WERI-Rb-1 (cell line): ENCODE results near the gene INF2.

ENCODE experiments used
- DNase-seq: peaks from one replicate; pipeline ENCODE4 v3.0.0-alpha.2; 2020
- H3K27ac ChIP-seq: fragments of 250-450 bp; sonication (Bioruptor Pico); 2 replicates; pipeline ENCODE4 v1.5.1; 2020; ENCODE audit warnings: mild to moderate bottlenecking, moderate library complexity
- H3K27me3 ChIP-seq: fragments of 250-450 bp; sonication (Bioruptor Pico); 2 replicates; pipeline ENCODE4 v1.5.1; 2021; ENCODE audit warnings: mild to moderate bottlenecking, low read depth, moderate library complexity; ENCODE audit not compliant: insufficient read depth, severe bottlenecking
- H3K36me3 ChIP-seq: fragments of 250-450 bp; sonication (Bioruptor Pico); 2 replicates; pipeline ENCODE4 v1.5.1; 2020; ENCODE audit warnings: mild to moderate bottlenecking, moderate library complexity
- H3K4me3 ChIP-seq: 2 replicates; pipeline ENCODE4 v1.5.1; 2011; ENCODE audit warnings: low read depth, mild to moderate bottlenecking, control low read depth, low read length
- H3K9me3 ChIP-seq: fragments of 250-450 bp; sonication (Bioruptor Pico); 2 replicates; pipeline ENCODE4 v1.5.1; 2021; ENCODE audit warnings: mild to moderate bottlenecking, moderate library complexity; ENCODE audit not compliant: severe bottlenecking
- TF ChIP-seq, protein P1 (sequence below): IDR thresholded peaks from 2 replicates; pipeline ENCODE4 v1.5.1; 2011; ENCODE audit warnings: low read depth, mild to moderate bottlenecking, control low read depth, inconsistent platforms, low read length

INF2 gene

DNA sequence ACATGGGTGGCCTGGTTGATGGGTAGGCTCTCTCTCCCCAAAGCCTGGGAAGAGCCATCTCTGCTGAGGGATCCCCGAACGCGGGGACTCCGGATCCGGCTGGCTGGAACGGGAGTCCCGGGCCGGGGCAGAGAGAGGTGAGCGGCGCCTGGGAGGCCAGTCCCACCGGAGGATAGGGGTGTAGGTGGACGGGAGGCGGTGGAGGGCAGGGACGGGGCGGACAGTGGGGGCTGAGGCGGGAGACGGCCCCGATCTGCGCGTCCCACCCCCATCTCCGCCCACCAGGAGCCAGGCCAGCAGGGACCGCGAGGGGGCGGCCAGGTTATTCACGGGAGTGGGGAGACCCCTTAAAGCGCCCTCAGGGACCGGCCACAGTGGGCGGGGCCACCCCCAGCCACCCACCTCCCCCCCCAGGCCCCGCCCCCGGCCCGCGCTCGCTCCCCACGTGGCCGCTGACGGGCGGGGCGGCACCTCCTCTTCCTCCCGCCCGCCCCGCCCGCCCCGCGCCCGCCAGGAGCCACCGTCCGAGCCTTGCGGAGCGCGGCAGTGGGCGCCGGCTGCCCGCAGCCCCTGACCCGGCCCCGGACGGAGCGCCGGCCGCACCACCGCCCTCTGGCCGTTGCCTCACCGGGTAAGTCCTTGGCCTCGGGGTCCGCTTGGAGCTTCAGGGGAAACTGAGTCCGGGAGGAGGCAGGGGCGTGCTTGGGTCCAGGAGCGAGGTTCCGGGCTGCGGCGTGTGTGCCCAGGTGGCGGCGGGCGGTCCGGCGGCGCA, at the start of gene INF2:
TSS of gene INF2 (plus strand) at position 510 of the 772 bp plus-strand sequence. CDS start 11,748 bp downstream, outside the sequence.
- no peaks in the 10 kb centered on the region for H3K9me3 ChIP-seq
- peaks cover 21% of the 10 kb centered on the region for H3K36me3 ChIP-seq
- H3K27ac ChIP-seq, result peak within 1 kb of the TSS; percentile 62
- no peaks in the 10 kb centered on the region for H3K27me3 ChIP-seq
- DNase-seq, result peak; percentile 54
- TF ChIP-seq, protein P1, sequence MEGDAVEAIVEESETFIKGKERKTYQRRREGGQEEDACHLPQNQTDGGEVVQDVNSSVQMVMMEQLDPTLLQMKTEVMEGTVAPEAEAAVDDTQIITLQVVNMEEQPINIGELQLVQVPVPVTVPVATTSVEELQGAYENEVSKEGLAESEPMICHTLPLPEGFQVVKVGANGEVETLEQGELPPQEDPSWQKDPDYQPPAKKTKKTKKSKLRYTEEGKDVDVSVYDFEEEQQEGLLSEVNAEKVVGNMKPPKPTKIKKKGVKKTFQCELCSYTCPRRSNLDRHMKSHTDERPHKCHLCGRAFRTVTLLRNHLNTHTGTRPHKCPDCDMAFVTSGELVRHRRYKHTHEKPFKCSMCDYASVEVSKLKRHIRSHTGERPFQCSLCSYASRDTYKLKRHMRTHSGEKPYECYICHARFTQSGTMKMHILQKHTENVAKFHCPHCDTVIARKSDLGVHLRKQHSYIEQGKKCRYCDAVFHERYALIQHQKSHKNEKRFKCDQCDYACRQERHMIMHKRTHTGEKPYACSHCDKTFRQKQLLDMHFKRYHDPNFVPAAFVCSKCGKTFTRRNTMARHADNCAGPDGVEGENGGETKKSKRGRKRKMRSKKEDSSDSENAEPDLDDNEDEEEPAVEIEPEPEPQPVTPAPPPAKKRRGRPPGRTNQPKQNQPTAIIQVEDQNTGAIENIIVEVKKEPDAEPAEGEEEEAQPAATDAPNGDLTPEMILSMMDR, result no peak
- peak within 1 kb of the TSS; percentile 78 for H3K4me3 ChIP-seq

DNA sequence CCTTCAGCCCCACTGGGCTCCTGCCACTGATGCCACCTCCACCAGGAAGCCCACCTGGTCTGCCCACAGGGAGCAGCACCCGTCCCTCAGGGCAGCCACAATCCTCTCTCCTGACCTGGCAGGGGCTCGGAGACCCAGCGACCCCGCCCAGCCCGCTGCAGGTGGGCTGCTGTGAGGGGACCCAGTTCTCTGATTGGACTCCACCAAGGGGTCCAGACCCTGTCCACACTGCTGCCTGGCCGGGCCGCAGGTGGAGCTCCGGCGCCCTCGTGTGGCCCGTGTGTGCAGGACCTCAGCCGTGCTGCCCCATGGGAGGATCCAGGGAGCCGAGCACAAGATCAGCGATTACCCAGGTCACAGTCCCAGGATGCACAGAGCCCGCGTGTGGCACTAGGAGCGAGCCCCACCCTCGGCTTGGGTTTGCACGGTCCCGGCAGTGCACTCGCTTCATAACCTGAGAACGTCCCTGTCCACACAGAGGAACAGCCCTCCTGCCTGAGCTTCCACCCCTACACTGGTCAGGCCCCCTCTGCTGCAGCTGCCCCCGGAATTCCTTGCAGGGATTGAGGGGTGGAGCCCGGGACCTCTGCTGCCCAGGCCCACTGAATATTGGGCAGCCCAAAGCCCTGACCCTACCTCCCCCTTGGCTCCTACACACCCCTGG, 49.4 kb upstream of the INF2 start:
- no peak overlapping the region for H3K27ac ChIP-seq
- TF ChIP-seq, protein P1, result peak; percentile 98
- H3K27me3 ChIP-seq, result no peaks in the 10 kb centered on the region
- no peaks in the 10 kb centered on the region for H3K9me3 ChIP-seq
- H3K36me3 ChIP-seq, result no peaks in the 10 kb centered on the region
- DNase-seq, result peak; percentile 80
- H3K4me3 ChIP-seq, result peak overlapping the region; percentile 7; the same call in 1 of the 2 replicates

DNA sequence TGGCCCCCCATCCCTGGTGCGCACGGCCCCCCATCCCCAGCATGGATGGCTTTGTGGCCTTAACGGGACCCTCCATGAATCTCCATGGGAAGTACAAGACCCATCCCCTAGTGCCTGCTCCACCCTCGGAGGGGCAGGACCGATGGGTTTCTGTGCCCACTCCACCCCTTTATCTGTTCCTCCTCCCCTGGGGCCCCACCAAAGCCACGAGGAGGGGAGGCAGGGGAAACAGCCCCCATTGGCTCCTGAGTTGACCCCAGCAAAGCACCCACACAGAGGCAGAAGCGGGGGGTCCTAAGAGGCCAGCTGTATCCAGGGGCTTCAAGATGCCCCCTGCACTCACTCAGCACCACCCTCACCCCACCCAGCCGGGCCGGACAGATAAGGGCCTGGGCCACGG, 48.7 kb upstream of the INF2 start:
- Histone ChIP-seq H3K27ac (no peak overlapping the region), H3K36me3 (no peaks in the 10 kb centered on the region), H3K4me3 (no peak overlapping the region), H3K27me3 (no peaks in the 10 kb centered on the region), H3K9me3 (no peaks in the 10 kb centered on the region)
- DNase-seq, result no peak
- TF ChIP-seq, protein P1, result no peak

DNA sequence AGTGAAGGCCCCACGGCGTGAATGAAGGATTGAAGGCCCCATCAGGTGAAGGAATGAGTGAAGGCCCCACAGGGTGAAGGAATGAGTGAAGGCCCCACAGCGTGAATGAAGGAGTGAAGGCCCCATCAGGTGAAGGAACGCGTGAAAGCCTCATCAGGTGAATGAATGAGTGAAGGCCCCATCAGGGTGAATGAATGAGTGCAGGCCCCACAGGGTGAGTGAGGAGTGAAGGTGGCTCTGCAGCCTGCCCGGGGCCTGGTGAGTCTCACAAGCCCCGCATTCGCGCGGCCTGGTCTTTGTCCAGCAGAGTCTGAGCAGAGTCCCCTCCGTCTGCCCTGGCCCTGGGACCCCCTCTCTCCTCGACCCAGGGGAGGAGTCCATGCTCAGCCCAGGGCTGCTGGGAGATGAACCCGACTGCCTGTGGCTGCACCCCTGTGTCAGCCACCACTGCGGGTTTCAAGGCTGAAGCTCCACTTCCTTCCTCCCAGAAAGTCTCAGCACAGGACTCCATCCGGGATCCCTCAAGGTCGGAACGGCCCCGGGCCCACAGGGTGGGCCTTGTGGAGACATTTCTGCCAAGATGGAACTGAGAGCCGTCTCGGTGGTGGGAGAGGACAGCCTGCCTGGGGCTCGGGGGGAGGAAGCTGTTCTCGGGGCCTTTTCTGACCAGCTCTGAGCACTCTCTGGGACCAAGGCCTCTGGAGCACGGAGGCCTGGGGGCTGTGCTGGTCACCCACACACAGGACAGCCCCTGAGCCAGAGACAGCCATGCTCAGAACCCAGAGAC, 47.5 kb upstream of the INF2 start:
- Histone ChIP-seq H3K27me3 (no peaks in the 10 kb centered on the region), H3K36me3 (no peaks in the 10 kb centered on the region), H3K9me3 (no peaks in the 10 kb centered on the region), H3K27ac (no peak overlapping the region), H3K4me3 (no peak overlapping the region)
- TF ChIP-seq, protein P1, result no peak
- DNase-seq, result no peak

DNA sequence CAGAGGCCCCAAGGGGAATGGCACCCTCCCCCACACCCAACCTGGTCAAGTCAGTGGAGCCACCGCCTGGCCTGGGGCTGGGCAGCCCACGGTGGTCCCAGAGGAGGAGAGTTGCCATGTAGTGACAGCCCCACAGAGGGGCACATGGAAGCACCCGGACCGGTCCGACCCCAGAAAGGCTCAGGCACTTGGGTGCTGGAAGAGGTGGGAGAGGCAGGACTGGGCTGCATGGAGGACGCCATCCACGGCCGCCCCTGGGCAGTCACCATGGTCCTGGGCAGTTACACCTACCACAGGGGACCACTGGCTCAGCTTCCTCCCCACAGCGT, 46.9 kb upstream of the INF2 start:
- Histone ChIP-seq H3K36me3 (no peaks in the 10 kb centered on the region), H3K27me3 (no peaks in the 10 kb centered on the region), H3K4me3 (no peak overlapping the region), H3K27ac (no peak overlapping the region), H3K9me3 (no peaks in the 10 kb centered on the region)
- TF ChIP-seq, protein P1, result no peak
- no peak for DNase-seq
